Nephron (organoid): ENCODE data around the gene DENND1B.
"Not testable (repeated sequence)": the region's sequence is repeated elsewhere in the genome, so short reads cannot be mapped to it uniquely, and the experiment has no call there.

ENCODE experiments used
- H3K27ac Mint-ChIP-seq, 3 experiments: 2 replicates each; pipeline ENCODE4 v1.8.0; 2020; ENCODE audit warnings: mixed read lengths in 3 of 3, mild to moderate bottlenecking in 2 of 3, moderate library complexity in 1 of 3
- H3K27me3 Mint-ChIP-seq: 2 replicates; pipeline ENCODE4 v1.8.0; 2021; ENCODE audit warnings: low read depth, mild to moderate bottlenecking, moderate library complexity, mixed read lengths
- H3K36me3 Mint-ChIP-seq: 2 replicates; pipeline ENCODE4 v1.8.0; 2020; ENCODE audit warnings: low read depth, mixed read lengths
- H3K4me1 Mint-ChIP-seq: 2 replicates; pipeline ENCODE4 v1.8.0; 2020; ENCODE audit warnings: mixed read lengths
- H3K4me3 Mint-ChIP-seq, 3 experiments: 2 replicates each; pipeline ENCODE4 v1.8.0; 2020; ENCODE audit warnings: mild to moderate bottlenecking in 3 of 3, mixed read lengths in 3 of 3, moderate library complexity in 2 of 3
- H3K9me3 Mint-ChIP-seq: 2 replicates; pipeline ENCODE4 v1.8.0; 2020; ENCODE audit warnings: mixed read lengths
- CTCF ChIP-seq, 3 experiments: fragments of 200-600 bp; sonication (generic); IDR thresholded peaks; one replicate each; pipeline ENCODE4 v1.5.0; 2021; ENCODE audit warnings: antibody characterized with exemption in 3 of 3; ENCODE audit not compliant: unreplicated experiment in 3 of 3

Gene DENND1B

DNA sequence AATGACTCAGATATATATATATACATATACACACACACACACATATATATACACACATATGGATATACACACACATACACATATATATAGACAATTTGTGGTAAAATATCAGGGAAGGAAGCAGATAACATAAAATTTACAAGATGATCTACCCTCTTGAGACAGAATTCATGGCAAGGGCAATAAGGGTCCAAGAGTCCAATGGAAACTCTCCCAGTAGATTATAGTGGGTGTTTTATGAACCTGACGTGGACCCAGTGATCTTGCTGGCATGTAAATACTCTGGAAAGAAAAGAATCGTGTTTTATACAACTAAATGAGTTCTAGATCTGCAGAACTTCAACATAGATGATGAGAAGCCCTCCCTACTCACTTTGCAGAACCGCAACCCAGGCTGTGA, 49.3 kb downstream of the DENND1B start:
- peaks cover 41% of the 10 kb centered on the region for H3K36me3 Mint-ChIP-seq
- no peaks in the 10 kb centered on the region for H3K27me3 Mint-ChIP-seq
- no peak overlapping the region for H3K27ac Mint-ChIP-seq
- no peaks in the 10 kb centered on the region for H3K4me1 Mint-ChIP-seq
- TF ChIP-seq CTCF (IDR thresholded peaks at IDR 0.05; ENCODE audit: unreplicated experiment in 3 of 3), result no peak
- H3K4me3 Mint-ChIP-seq, result no peak overlapping the region
- H3K9me3 Mint-ChIP-seq, result peaks cover 35% of the 10 kb centered on the region

DNA sequence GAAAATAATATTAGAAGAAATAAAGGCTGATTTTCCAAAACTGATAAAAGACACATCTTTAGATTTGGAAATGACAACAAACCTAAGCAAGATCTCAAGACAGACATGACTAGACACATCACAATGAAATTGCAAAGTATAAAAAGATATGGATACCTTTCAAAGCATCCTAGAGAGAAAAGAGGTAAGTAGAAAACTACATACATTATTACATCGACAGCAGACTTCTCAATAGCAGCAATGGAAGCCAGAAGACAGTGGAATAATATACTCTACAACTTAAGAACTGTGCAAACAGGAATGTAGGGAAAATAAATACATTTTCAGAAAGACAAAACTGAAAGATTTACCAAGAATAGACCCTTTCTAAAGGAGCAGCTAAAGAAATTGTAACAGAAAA, 50.2 kb downstream of the DENND1B start:
- H3K36me3 Mint-ChIP-seq, result peaks cover 41% of the 10 kb centered on the region
- no peak overlapping the region for H3K27ac Mint-ChIP-seq
- no peak for TF ChIP-seq CTCF (IDR thresholded peaks at IDR 0.05; ENCODE audit: unreplicated experiment in 3 of 3)
- H3K9me3 Mint-ChIP-seq, result peaks cover 35% of the 10 kb centered on the region
- H3K27me3 Mint-ChIP-seq, result no peaks in the 10 kb centered on the region
- H3K4me1 Mint-ChIP-seq, result no peaks in the 10 kb centered on the region
- H3K4me3 Mint-ChIP-seq, result no peak overlapping the region

- TF ChIP-seq CTCF (IDR thresholded peaks at IDR 0.05; ENCODE audit: unreplicated experiment in 3 of 3), result no peak
- H3K4me3 Mint-ChIP-seq, result no peak overlapping the region
- no peaks in the 10 kb centered on the region for H3K9me3 Mint-ChIP-seq
- H3K36me3 Mint-ChIP-seq, result peaks cover 4% of the 10 kb centered on the region
- no peaks in the 10 kb centered on the region for H3K4me1 Mint-ChIP-seq
- H3K27me3 Mint-ChIP-seq, result no peaks in the 10 kb centered on the region
- H3K27ac Mint-ChIP-seq, result no peak overlapping the region
Measured at GRCh38 chr1:197715806-197716205, 59.5 kb downstream of the DENND1B start.

DNA sequence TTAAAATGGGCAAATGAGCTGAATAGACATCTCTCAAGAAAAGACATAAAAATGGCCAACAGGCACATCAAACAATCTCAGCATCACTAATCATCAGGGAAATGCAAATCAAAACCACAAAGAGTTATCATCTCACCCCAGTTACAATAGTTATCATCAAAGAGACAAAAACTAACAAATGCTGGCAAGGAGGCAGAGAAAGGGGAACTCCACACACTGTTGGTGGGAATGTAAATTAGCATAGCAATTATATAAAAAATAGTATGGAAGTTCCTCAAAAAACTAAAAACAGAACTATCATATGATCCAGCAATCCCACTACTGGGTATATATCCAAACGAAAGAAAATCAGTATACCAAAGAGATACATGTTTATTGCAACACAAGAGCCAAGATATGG, 68.7 kb downstream of the DENND1B start:
- TF ChIP-seq CTCF (IDR thresholded peaks at IDR 0.05; ENCODE audit: unreplicated experiment in 3 of 3), result no peak
- Mint-ChIP-seq H3K36me3 (peaks cover 4% of the 10 kb centered on the region), H3K4me1 (no peaks in the 10 kb centered on the region), H3K27ac (no peak overlapping the region), H3K4me3 (no peak overlapping the region), H3K27me3 (no peaks in the 10 kb centered on the region), H3K9me3 (peaks cover 11% of the 10 kb centered on the region)

- no peak for TF ChIP-seq CTCF (IDR thresholded peaks at IDR 0.05; ENCODE audit: unreplicated experiment in 3 of 3)
- Mint-ChIP-seq H3K9me3 (peaks cover 11% of the 10 kb centered on the region), H3K36me3 (peaks cover 4% of the 10 kb centered on the region), H3K4me3 (no peak overlapping the region), H3K4me1 (no peaks in the 10 kb centered on the region), H3K27me3 (no peaks in the 10 kb centered on the region), H3K27ac (no peak overlapping the region)
Measured at GRCh38 chr1:197705941-197706340, 69.3 kb downstream of the DENND1B start.

GRCh38 chr1:197700688-197701087, 74.6 kb downstream of the DENND1B start:
- not testable (repeated sequence) for H3K27me3 Mint-ChIP-seq, H3K27ac Mint-ChIP-seq, H3K4me1 Mint-ChIP-seq, H3K4me3 Mint-ChIP-seq, H3K9me3 Mint-ChIP-seq
- peaks cover 18% of the 10 kb centered on the region for H3K36me3 Mint-ChIP-seq
